Panc1 (cell line): Measurements from ENCODE around the gene PDK4.

Experiments
- CTCF ChIP-seq: fragments of 450-650 bp; IDR thresholded peaks from 2 replicates; pipeline ENCODE4 v1.5.1; 2017; ENCODE audit warnings: mild to moderate bottlenecking
- POLR2AphosphoS5 ChIP-seq: IDR thresholded peaks from 2 replicates; pipeline ENCODE4 v1.6.1; 2012; ENCODE audit warnings: mild to moderate bottlenecking, low read depth, low read length, moderate library complexity
- TCF7L2 ChIP-seq: IDR thresholded peaks from 2 replicates; pipeline ENCODE4 v1.6.1; 2011; ENCODE audit warnings: mild to moderate bottlenecking, low read depth, low read length, inconsistent platforms

GRCh38 chr7:95630702-95631458 lies 34.6 kb upstream of the PDK4 start:
- TF ChIP-seq POLR2AphosphoS5 (no peak), CTCF (no peak), TCF7L2 (no peak)
